ENCODE results near the gene UBAP1. TPM values are rescaled to one million over a fixed set of nuclear protein-coding genes. Genes with fewer than 3 reads are reported as not detected.
"Not testable (repeated sequence)": the region's sequence is repeated elsewhere in the genome, so short reads cannot be mapped to it uniquely, and the experiment has no call there.

The UBAP1 gene
- total and polyA plus RNA-seq, 2 experiments from 2014 or later: 17.4 to 20.7 TPM

DNA sequence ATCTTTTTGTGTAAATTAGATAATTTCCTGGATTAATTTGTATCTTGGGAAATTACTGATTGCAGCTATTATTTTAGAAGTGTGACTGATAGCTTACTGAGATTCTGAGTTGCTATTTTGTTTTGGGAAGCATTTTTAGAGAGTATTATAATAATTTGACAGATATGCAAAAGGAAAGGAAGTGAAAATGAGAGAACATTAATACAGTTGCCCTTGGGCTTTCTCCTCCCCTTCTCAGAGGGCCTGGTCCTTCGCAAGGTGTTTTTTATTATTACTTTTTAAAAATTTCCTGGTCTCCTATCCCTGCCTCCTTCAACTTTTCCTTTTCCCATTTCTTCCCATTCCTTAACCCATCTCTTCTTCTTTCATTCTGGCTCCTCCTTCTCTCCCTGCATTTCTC is 32.6 kb downstream of the UBAP1 start (continued):
- TF ChIP-seq, protein P1, sequence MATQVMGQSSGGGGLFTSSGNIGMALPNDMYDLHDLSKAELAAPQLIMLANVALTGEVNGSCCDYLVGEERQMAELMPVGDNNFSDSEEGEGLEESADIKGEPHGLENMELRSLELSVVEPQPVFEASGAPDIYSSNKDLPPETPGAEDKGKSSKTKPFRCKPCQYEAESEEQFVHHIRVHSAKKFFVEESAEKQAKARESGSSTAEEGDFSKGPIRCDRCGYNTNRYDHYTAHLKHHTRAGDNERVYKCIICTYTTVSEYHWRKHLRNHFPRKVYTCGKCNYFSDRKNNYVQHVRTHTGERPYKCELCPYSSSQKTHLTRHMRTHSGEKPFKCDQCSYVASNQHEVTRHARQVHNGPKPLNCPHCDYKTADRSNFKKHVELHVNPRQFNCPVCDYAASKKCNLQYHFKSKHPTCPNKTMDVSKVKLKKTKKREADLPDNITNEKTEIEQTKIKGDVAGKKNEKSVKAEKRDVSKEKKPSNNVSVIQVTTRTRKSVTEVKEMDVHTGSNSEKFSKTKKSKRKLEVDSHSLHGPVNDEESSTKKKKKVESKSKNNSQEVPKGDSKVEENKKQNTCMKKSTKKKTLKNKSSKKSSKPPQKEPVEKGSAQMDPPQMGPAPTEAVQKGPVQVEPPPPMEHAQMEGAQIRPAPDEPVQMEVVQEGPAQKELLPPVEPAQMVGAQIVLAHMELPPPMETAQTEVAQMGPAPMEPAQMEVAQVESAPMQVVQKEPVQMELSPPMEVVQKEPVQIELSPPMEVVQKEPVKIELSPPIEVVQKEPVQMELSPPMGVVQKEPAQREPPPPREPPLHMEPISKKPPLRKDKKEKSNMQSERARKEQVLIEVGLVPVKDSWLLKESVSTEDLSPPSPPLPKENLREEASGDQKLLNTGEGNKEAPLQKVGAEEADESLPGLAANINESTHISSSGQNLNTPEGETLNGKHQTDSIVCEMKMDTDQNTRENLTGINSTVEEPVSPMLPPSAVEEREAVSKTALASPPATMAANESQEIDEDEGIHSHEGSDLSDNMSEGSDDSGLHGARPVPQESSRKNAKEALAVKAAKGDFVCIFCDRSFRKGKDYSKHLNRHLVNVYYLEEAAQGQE (IDR thresholded peaks at IDR 0.05; ENCODE audit: unreplicated experiment): no peak
- TF ChIP-seq ZNF331 (CRISPR knock-in tag; IDR thresholded peaks at IDR 0.05; ENCODE audit: low read depth) (no peak), STAT1 (IDR thresholded peaks at IDR 0.05; ENCODE audit: unreplicated experiment) (no peak), POLR2AphosphoS5 (IDR thresholded peaks at IDR 0.05; ENCODE audit: low read depth) (no peak), EZH2 (IDR thresholded peaks at IDR 0.05; ENCODE audit: low read depth, unreplicated experiment) (no peak), CREB1 (CRISPR knock-in tag; IDR thresholded peaks at IDR 0.05; ENCODE audit: low read depth) (no peak), ZNF114 (CRISPR knock-in tag; IDR thresholded peaks at IDR 0.05) (no peak), NANOG (IDR thresholded peaks at IDR 0.05; ENCODE audit: borderline replicate concordance) (no peak)
- TF ChIP-seq, protein P2, sequence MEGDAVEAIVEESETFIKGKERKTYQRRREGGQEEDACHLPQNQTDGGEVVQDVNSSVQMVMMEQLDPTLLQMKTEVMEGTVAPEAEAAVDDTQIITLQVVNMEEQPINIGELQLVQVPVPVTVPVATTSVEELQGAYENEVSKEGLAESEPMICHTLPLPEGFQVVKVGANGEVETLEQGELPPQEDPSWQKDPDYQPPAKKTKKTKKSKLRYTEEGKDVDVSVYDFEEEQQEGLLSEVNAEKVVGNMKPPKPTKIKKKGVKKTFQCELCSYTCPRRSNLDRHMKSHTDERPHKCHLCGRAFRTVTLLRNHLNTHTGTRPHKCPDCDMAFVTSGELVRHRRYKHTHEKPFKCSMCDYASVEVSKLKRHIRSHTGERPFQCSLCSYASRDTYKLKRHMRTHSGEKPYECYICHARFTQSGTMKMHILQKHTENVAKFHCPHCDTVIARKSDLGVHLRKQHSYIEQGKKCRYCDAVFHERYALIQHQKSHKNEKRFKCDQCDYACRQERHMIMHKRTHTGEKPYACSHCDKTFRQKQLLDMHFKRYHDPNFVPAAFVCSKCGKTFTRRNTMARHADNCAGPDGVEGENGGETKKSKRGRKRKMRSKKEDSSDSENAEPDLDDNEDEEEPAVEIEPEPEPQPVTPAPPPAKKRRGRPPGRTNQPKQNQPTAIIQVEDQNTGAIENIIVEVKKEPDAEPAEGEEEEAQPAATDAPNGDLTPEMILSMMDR (conservative IDR thresholded peaks at IDR 0.05; ENCODE audit: low read depth in 2 of 2): no peak

DNA sequence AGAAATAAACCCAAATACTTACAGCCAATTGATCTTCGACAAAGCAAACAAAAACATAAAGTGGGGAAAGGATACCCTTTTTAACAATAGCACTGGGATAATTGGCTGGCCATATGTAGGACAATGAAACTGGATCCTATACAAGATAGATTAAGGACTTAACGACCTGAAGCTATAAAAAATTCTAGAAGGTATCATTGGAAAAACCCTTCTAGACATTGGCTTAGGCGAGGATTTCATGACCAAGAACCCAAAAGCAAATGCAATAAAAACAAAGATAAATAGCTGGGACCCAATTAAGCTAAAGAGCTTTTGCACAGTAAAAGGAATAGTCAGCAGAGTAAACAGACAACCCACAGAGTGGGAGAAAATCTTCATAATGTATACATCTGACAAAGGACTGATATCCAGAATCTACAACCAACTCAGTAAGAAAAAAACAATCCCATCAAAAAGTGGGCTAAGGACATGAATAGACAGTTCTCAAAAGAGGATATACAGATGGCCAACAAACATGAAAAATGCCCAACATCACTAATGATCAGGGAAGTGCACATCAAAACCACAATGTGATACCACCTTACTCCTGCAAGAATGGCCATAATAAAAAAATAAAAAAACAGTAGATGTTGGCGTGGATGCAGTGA is 35.6 kb downstream of the UBAP1 start:
- peaks cover 44% of the 10 kb centered on the region for H3K79me2 ChIP-seq (replicated peaks; ENCODE audit: insufficient read depth)
- not testable (repeated sequence) for ATAC-seq, H3K27ac Mint-ChIP-seq

More for the DNA sequence above, 35.6 kb downstream of the UBAP1 start:
- H3K36me3 ChIP-seq (ENCODE audit: insufficient read depth); H3K4me2 ChIP-seq; H4K20me1 ChIP-seq (replicated peaks; ENCODE audit: insufficient read depth); H3K9me2 ChIP-seq (ENCODE audit: insufficient read depth); H3K27me3 ChIP-seq (ENCODE audit: insufficient read depth); H3K4me1 Mint-ChIP-seq; H2AFZ ChIP-seq; H3K4me1 ChIP-seq (ENCODE audit: insufficient read depth); H3K36me3 Mint-ChIP-seq (ENCODE audit: low read depth); H3K27ac ChIP-seq (ENCODE audit: low read depth); H3K4me3 ChIP-seq; H3K4me3 Mint-ChIP-seq; DNase-seq (ENCODE audit: low spot score); H3F3A ChIP-seq (replicated peaks; ENCODE audit: low read depth); H3K27me3 Mint-ChIP-seq (ENCODE audit: insufficient read depth, low read depth, poor library complexity); H3K9me3 Mint-ChIP-seq: not testable (repeated sequence)
